Activated T-cell treated with anti-CD3 and anti-CD28 coated beads for 1 hour (primary cell): ENCODE measurements around the gene TNN.

Experiments used
- DNase-seq: peaks from one replicate; pipeline ENCODE4 v3.0.0-alpha.2; 2020; ENCODE audit warnings: low read depth

The TNN gene

GRCh38 chr1:175147569-175147968 lies 79.9 kb downstream of the TNN start:
- DNase-seq = no peak

GRCh38 chr1:175148068-175148467 lies 80.4 kb downstream of the TNN start:
- DNase-seq = no peak

DNA sequence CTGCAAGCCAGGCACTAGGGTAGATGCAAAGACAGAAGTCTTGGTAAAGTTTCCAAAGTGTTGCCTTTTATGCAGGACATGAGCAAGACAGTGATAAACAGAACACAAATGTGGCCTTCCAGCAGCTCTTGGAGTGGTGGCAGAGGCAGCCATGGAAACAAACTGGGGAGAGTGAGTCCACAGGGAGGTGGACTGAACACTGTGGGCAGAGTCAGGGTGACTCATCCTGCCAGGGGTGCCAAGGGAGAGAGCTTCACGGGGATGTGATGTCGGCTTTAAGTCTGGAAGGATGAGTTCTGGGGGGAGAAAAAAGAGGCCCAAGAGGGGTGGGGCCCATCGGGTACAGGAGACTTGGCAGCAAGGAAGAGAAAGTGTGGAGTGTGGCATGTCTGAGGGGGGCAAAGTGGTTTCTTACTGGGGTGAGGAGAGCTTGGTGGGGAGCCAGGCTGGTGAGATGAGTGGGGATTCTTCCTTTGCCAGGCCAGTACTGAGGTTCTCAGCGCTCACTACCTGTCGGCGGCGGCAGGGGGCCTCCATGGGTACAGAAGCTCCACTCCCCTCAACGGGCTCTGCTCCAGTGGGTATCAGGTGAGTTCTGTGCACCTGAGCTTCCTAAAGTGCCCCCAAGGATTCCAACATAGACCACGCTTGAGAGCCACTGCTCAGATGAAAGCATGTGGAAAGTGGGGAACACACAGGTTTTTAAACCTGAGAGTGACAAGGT lies 83.1 kb downstream of the TNN start:
- no peak for DNase-seq

DNA sequence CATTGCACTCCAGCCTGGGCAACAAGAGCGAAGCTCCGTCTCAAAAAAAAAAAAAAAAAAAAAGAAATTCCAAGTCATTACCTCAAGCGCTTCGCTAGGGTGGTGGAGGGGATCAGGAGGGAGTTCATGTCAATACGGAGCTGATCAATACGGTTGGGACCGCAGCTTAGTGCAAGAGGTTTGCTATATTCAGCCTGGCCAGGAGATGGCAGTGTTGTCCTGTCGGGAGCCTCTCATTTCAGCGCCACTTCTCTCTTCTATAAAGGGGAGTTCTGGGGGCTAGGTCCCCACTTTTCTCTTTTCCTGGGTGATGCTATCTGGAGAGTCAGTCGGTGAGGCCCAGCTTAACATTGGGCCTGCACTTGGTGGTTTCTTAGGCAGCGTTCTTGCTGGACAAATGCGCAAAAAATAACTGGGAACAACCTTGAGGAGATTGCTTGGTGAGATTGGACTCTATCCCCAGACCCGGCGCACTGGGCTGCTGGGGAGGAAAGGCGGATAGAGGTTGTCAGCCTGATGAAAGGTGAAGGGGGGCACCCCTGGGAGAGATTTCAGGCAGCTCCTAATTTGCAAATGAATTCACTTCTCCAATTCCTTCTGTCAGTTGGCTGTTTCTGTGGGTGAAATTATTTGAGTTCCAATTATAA lies 84.5 kb downstream of the TNN start:
- DNase-seq = peak; percentile 67

GRCh38 chr1:175154629-175155472 lies 87.2 kb downstream of the TNN start:
- DNase-seq = peak; percentile 74

DNA sequence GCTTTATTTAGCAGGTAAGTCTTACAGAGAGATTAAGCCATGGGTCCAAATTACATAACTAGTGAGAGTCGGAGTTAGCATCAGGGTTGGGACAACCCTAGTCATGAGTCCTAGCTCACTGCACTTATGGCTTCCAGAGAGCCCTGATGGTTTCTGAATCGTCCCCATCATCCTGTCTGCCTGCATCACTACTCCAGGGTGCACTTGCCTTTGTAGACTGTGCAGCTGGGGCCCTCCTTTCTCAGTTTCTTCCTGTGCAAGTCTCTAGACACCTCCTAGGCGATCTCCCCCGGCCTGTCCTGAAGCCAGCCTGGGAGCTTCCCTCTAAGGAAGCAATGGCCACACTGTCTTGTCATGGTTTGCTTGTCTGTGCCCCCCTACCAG lies 87.8 kb downstream of the TNN start:
- DNase-seq = no peak

GRCh38 chr1:175155936-175156335 lies 88.3 kb downstream of the TNN start:
- DNase-seq = no peak

GRCh38 chr1:175157200-175157599 lies 89.6 kb downstream of the TNN start:
- no peak for DNase-seq

DNA sequence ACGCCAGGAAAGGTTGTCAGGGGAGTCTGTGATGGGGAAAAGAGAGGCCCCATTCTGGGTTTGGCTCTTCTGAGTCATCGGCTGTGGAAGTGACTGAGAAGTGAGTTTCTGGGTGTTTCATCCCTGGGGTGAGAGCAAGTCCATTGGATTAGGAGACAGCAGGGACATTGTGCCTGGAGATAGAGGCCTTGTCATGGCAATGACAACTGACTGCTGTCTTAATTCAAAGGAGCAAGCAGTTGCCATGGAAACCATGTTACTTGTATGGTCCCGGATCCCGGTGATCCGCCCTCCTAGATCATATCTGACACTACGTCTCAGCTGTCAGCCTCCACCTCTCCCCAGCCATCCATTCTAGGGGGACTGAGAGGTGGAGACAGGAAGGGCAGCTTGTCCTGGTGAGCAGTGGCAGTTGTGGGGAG lies 90.5 kb downstream of the TNN start:
- no peak for DNase-seq

DNA sequence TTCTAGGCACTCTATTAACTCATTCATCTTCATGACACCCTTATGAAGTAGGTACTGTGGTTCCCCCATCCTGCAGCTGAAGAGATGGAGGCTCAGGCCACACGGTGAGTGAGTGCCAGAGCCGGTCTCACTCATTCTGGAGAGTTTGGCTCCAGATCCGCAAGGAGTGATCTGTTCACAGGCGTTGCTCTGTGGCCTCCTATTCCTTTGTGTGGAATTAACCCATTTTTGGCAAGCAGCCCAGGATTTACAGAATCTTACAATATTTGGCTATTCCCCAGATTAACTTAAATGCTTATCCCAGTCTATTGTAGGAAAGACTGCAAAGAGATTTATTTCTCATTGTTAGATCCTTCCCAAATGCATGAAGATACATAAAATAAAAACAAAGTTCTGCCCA lies 95.3 kb downstream of the TNN start:
- DNase-seq = no peak

DNA sequence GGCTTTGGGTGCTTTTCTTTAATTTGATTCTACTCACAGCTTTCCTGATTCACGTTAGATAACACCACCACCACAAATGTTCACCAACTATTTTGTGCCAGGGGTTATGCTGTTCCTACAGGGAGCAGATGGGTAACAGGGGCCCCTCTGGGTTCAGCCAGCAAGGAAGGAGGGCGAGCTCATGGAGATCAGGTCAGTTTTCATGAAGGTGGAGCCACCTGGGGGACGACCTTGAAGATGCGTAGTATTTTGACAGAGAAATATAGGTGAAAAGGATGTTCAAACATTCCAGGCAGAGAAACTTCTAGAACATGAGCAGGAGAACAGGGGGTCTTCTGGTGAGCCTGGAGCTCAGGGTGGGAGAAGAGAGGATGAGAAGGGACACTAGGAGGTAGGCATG lies 96.1 kb downstream of the TNN start:
- DNase-seq = no peak

DNA sequence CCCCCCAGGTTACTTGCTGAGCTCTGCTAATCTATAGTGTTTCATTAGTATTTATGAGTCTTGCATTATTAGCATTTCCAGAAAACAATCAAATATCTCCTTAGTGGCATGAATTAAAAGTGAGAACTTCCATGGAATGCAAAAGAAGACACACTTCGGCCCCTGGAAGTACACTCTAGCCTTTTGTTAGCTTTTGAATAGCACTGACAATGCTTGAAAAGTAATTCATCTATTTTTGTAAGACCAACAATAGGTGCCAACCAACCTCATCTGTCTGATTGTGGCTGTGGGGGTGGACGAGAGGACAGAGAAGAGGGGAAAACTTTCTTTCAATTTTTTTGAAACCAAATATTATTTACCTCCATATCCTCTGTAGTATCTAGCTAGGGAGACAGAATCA lies 97.1 kb downstream of the TNN start:
- no peak for DNase-seq

GRCh38 chr1:175166746-175167145 lies 99.1 kb downstream of the TNN start:
- no peak for DNase-seq

GRCh38 chr1:175167861-175168260 lies 100.2 kb downstream of the TNN start:
- no peak for DNase-seq

DNA sequence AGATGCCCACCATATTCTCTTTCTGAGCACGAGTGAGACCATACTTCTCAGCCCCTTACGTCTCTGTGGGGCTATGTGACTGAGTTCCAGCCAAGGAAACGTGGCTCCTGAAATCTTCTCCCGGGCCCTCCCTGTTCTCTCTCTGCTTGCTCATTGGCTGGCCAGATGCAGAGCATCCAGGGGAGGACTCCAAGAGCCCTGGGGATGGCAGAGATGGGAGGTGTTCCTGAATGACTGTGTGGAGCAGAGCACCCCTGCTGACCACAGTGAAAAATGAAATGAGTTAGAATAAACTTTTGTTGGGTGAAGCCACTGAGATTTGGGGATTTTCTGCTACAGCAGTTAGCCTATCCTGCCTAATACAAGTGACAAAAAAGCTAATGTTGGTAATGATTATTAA lies 101.1 kb downstream of the TNN start:
- DNase-seq = no peak

GRCh38 chr1:175169286-175170018 lies 101.8 kb downstream of the TNN start:
- no peak for DNase-seq

GRCh38 chr1:175171036-175171913 lies 103.6 kb downstream of the TNN start:
- no peak for DNase-seq

GRCh38 chr1:175172503-175172902 lies 104.9 kb downstream of the TNN start:
- no peak for DNase-seq

GRCh38 chr1:175173531-175173930 lies 105.9 kb downstream of the TNN start:
- no peak for DNase-seq

DNA sequence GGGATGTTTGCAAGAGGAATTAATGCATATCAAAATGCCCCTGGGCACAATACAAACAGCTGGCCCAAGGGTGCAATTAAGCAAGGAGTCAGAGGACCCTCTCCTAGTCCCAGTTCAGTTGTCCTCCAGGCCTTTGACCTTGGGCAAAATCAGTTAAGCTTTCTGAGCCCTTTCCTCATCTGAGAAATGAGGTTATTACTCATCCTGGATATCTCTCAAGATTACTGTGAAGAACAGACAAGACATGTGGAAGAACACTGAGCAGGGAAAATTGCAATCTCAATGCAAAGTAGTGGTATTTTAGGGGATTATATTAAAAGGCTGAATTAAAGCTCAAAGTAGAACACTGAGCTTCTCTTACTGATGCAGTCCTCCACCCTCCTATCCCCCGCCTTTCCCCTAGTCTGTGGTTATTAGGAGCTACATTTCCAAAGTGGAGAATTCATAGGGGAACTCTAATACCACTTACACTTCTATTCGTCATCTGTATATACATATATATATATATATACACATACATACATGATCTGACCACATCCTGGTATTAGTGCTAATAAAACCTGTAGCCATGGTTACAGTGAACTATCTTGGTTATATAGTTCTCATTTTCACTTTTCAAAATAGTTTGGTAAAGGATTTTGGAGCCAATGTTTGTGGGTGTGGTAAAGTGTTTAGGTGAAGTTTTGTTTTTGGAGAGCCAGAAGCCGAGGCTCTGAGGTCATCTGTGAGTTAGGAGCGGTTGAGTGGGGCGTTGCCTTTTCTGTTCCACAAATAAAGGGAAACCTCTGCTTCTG lies 106.9 kb downstream of the TNN start:
- no peak for DNase-seq

DNA sequence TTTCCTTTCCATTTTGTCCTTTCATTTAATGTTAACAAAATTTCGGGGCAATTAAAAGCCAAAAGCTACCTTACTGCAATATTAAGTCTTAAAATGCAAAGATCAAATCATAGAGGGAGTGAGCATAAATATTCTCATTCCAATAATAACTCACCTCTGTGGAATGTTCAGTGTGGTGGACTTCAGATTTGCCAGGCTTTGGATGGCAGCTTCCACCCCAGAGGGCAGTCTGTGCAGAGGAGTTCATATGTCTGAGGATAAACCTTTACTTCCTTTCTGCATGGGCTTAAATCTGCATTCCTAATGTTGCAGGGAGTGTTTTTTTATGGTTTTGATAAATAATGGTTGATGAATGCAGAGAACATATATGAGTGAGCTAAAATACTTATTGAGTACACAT lies 108.6 kb downstream of the TNN start:
- DNase-seq = no peak
